22Rv1 (cell line): ENCODE results near the gene PTPRJ.

Source experiments
- ZFX ChIP-seq: fragments of 450-650 bp; IDR thresholded peaks from 2 replicates; pipeline ENCODE4 v1.6.1; 2017; ENCODE audit warnings: antibody characterized with exemption, borderline replicate concordance
- TF ChIP-seq, protein P1 (sequence below): fragments of 450-650 bp; IDR thresholded peaks from 2 replicates; pipeline ENCODE4 v1.5.1; 2017; ENCODE audit warnings: mild to moderate bottlenecking

DNA sequence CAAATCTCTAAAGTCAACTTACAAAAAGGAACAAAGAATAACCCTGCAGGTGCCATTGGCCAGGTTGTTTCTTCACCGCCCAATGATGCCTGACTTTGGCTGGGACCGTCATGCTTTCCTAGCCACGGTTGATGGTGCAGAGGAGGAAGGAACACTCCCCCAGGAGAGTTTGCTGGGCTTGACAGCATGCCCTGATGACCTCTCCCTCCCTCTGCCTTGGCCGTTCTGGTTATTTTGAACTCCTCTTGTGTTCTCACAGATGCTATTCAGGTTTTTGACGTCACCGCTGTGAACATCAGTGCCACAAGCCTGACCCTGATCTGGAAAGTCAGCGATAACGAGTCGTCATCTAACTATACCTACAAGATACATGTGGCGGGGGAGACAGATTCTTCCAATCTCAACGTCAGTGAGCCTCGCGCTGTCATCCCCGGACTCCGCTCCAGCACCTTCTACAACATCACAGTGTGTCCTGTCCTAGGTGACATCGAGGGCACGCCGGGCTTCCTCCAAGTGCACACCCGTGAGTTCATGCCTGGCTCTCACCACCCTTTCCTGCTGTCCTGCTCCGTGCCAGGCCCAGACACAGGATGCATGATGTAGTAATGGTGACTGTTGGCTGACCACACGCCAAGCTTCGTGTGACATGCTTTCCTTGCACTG is 147.3 kb downstream of the PTPRJ start:
- TF ChIP-seq, protein P1, sequence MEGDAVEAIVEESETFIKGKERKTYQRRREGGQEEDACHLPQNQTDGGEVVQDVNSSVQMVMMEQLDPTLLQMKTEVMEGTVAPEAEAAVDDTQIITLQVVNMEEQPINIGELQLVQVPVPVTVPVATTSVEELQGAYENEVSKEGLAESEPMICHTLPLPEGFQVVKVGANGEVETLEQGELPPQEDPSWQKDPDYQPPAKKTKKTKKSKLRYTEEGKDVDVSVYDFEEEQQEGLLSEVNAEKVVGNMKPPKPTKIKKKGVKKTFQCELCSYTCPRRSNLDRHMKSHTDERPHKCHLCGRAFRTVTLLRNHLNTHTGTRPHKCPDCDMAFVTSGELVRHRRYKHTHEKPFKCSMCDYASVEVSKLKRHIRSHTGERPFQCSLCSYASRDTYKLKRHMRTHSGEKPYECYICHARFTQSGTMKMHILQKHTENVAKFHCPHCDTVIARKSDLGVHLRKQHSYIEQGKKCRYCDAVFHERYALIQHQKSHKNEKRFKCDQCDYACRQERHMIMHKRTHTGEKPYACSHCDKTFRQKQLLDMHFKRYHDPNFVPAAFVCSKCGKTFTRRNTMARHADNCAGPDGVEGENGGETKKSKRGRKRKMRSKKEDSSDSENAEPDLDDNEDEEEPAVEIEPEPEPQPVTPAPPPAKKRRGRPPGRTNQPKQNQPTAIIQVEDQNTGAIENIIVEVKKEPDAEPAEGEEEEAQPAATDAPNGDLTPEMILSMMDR, result no peak
- TF ChIP-seq ZFX, result no peak
